ENCODE results near the gene FAT1. TPM values are rescaled to one million over a fixed set of nuclear protein-coding genes. Genes with fewer than 3 reads are reported as not detected.
A peak's percentile ranks its signal among the peaks of the same experiment; 100 is the strongest.

FAT1 gene
- total and polyA plus RNA-seq, 8 donors, result 8.2 to 272 (median 60.4) TPM

DNA sequence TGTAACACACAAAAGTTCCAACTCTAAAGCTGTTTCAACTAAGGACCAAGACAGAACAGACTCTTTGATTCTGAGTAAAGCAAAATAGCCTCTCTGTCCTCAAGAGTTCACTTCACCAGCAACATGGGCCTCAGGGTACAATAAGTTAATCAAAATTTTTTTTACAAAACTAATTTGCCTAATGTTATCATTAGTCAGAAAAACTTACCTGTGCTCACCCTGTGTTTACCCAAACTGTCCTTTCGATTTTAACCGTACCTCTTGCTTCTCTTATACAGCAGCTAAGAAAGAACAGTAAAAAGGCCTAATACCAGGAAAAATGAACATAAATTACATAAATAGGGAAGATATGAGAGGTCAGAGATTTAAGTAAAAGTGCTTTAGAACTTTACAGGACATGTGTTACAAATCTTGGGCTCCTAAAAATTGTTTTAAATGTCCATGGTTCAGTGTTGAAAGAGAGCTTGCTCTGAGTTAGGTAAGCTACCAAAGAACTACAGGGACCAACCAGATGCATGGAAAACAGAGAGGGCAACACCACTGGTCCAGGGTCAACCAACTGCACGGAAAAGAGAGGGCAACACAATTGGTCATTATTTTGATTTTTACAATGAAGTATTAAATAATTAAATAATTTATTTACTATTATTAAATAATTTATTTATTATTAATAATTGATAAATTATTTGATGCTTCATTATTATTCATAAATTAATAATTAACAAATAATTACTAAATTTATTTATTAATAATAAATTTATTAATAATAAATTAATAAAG, 73.1 kb downstream of the FAT1 start:
- Histone ChIP-seq H3K4me1 (peaks cover 0 to 21% (median 13%) of the 10 kb centered on the region in 4 donors), H3K4me3 (no peak overlapping the region), H3K9me3 (no peaks in the 10 kb centered on the region), H3K36me3 (peaks cover 0 to 5% (median 2%) of the 10 kb centered on the region in 4 donors), H3K27ac (peak overlapping the region in 1 of 5 donors; percentile 55), H3K27me3 (no peaks in the 10 kb centered on the region)
- no peak for TF ChIP-seq POLR2AphosphoS5 (IDR thresholded peaks at IDR 0.05)
- no peak for TF ChIP-seq POLR2A (IDR thresholded peaks at IDR 0.05)
- no peak for TF ChIP-seq EP300 (IDR thresholded peaks at IDR 0.05)
- TF ChIP-seq, protein P1, sequence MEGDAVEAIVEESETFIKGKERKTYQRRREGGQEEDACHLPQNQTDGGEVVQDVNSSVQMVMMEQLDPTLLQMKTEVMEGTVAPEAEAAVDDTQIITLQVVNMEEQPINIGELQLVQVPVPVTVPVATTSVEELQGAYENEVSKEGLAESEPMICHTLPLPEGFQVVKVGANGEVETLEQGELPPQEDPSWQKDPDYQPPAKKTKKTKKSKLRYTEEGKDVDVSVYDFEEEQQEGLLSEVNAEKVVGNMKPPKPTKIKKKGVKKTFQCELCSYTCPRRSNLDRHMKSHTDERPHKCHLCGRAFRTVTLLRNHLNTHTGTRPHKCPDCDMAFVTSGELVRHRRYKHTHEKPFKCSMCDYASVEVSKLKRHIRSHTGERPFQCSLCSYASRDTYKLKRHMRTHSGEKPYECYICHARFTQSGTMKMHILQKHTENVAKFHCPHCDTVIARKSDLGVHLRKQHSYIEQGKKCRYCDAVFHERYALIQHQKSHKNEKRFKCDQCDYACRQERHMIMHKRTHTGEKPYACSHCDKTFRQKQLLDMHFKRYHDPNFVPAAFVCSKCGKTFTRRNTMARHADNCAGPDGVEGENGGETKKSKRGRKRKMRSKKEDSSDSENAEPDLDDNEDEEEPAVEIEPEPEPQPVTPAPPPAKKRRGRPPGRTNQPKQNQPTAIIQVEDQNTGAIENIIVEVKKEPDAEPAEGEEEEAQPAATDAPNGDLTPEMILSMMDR (IDR thresholded peaks at IDR 0.05), result no peak
- 42 to 59% (median 57%) methylated on average over 3 of the region's 3 CpGs for WGBS, 5 donors
- intact Hi-C loops (cut with DNase I; ENCODE audit: low total_unique reads), result no loop called here
- no peak for DNase-seq

DNA sequence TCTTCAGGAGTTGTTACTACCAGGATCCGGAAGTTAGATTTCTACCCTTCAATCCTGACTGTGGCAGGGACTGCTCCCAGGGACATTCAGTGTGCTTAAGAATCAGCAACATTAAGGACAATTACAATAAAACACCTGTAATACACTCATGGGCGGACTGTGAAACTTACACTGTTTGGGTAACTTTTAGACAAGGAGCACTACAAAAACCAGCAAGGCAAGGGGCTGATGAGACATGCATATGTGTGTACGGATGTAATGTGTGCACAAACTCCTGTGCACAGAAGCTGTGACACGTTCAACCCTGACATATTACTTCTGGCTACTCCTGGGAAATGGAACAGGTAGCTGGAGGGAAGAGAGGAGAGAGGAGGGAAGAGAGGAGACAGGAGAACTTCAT, 75.8 kb downstream of the FAT1 start:
- 83 to 92% (median 87%) methylated on average over 4 of the region's 4 CpGs for WGBS, 5 donors
- no peak overlapping the region for H3K4me3 ChIP-seq
- no peak for TF ChIP-seq POLR2A (IDR thresholded peaks at IDR 0.05)
- no peak for TF ChIP-seq POLR2AphosphoS5 (IDR thresholded peaks at IDR 0.05)
- TF ChIP-seq, protein P1 (IDR thresholded peaks at IDR 0.05), result no peak
- TF ChIP-seq EP300 (IDR thresholded peaks at IDR 0.05), result no peak
- no peak overlapping the region for H3K27ac ChIP-seq
- no peak for DNase-seq
- intact Hi-C loops (cut with DNase I; ENCODE audit: low total_unique reads), result no loop called here
- no peaks in the 10 kb centered on the region for H3K27me3 ChIP-seq
- no peaks in the 10 kb centered on the region for H3K9me3 ChIP-seq
- H3K36me3 ChIP-seq, result peaks cover 0 to 5% (median 2%) of the 10 kb centered on the region in 4 donors
- H3K4me1 ChIP-seq, result peaks cover 0 to 27% (median 12%) of the 10 kb centered on the region in 4 donors

DNA sequence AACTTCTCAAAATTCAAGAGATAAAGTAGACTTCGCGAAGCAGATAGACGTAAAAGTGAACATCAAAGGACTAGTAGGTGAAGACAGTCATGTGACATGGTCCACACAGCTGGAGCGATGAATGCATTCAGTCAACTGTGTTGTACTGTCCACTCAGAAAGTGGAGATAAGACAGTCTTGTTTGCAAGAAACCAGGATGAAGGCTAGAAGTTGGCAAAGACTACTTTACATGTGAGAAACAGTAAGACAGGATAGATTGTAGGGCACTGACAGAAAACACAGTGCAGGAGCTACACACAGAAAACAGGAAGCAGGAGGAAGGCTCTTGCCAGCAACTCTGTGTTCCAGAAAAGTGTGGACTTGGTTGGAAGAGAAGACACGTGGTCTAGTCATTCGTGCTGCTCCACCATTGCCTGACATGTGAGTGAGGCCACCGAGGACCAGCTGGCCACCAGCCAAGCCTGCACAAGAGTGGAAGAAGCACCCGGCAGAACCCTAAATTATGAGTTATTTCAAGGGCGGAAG, 78.9 kb downstream of the FAT1 start:
- H3K36me3 ChIP-seq, result peaks cover 0 to 5% (median 3%) of the 10 kb centered on the region in 4 donors
- 74 to 86% (median 81%) methylated on average over 9 of the region's 9 CpGs for WGBS, 5 donors
- peaks cover 0 to 6% (median 2%) of the 10 kb centered on the region in 4 donors for H3K4me1 ChIP-seq
- H3K27ac ChIP-seq, result no peak overlapping the region
- TF ChIP-seq POLR2A (IDR thresholded peaks at IDR 0.05), result no peak
- TF ChIP-seq EP300 (IDR thresholded peaks at IDR 0.05), result no peak
- TF ChIP-seq, protein P1 (IDR thresholded peaks at IDR 0.05), result no peak
- TF ChIP-seq POLR2AphosphoS5 (IDR thresholded peaks at IDR 0.05), result no peak
- H3K9me3 ChIP-seq, result no peaks in the 10 kb centered on the region
- H3K4me3 ChIP-seq, result no peak overlapping the region
- H3K27me3 ChIP-seq, result no peaks in the 10 kb centered on the region
- intact Hi-C loops (cut with DNase I; ENCODE audit: low total_unique reads), result no loop called here
- no peak for DNase-seq

DNA sequence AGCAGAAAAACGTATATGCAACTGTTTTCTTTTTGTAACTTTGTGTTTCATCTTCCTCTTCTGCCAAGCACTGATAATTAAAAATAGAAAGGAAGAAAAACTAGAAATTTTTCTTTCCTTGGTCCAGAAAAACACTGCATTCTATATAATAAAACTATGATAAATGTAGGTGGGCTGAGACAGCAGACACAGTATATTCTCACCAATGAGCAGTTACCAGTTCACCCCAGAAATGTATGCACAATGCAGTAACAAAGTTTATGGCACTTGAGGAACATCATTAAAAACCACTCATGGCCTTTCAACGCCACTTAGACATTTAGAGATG, 79.4 kb downstream of the FAT1 start:
- 53 to 67% (median 63%) methylated on average over 2 of the region's 2 CpGs for WGBS, 5 donors

More for the DNA sequence above, 79.4 kb downstream of the FAT1 start:
- Histone ChIP-seq H3K4me1 (peaks cover 0 to 6% (median 2%) of the 10 kb centered on the region in 4 donors), H3K27me3 (no peaks in the 10 kb centered on the region), H3K27ac (no peak overlapping the region), H3K9me3 (no peaks in the 10 kb centered on the region), H3K4me3 (no peak overlapping the region), H3K36me3 (peaks cover 0 to 7% (median 3%) of the 10 kb centered on the region in 4 donors)
- no peak for DNase-seq
- TF ChIP-seq POLR2A (IDR thresholded peaks at IDR 0.05), result no peak
- intact Hi-C loops (cut with DNase I; ENCODE audit: low total_unique reads), result no loop called here
